ENCODE measurements around the gene NCSTN. TPM values are rescaled to one million over a fixed set of nuclear protein-coding genes. Genes with fewer than 3 reads are reported as not detected.

The NCSTN gene
- total RNA-seq, 1 donor, result 79.3 TPM

- TF ChIP-seq, protein P1, sequence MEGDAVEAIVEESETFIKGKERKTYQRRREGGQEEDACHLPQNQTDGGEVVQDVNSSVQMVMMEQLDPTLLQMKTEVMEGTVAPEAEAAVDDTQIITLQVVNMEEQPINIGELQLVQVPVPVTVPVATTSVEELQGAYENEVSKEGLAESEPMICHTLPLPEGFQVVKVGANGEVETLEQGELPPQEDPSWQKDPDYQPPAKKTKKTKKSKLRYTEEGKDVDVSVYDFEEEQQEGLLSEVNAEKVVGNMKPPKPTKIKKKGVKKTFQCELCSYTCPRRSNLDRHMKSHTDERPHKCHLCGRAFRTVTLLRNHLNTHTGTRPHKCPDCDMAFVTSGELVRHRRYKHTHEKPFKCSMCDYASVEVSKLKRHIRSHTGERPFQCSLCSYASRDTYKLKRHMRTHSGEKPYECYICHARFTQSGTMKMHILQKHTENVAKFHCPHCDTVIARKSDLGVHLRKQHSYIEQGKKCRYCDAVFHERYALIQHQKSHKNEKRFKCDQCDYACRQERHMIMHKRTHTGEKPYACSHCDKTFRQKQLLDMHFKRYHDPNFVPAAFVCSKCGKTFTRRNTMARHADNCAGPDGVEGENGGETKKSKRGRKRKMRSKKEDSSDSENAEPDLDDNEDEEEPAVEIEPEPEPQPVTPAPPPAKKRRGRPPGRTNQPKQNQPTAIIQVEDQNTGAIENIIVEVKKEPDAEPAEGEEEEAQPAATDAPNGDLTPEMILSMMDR (IDR thresholded peaks at IDR 0.05; ENCODE audit: insufficient read depth, low read length), result no peak
- no peak overlapping the region for H3K4me3 ChIP-seq (ENCODE audit: low read depth, low read length)
- DNase-seq (ENCODE audit: low read depth), result no peak
Observed at GRCh38 chr1:160330119-160330518, 13.1 kb upstream of the NCSTN start.

GRCh38 chr1:160332516-160332915 lies 10.7 kb upstream of the NCSTN start:
- TF ChIP-seq, protein P1 (IDR thresholded peaks at IDR 0.05; ENCODE audit: insufficient read depth, low read length), result no peak
- DNase-seq (ENCODE audit: low read depth), result no peak
- no peak overlapping the region for H3K4me3 ChIP-seq (ENCODE audit: low read depth, low read length)

DNA sequence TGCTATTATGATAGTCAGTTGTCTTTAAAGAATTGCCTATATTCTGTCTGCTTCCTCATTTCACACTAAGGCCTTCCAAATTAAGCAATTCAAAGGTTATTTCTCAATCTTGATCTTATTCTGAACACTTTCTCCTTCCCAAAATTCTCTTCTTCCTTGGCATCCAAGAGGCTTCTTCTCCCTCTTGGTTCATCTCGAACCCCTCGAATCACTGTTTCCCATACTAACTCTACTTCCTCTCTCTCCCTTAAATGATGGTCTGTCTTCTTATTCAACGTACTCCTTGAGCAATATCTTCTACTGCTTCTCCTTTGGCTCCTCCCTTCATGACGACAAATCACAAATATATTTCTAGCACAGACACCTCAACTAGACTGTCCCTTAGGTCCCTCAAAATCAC lies 4.6 kb upstream of the NCSTN start:
- TF ChIP-seq, protein P1 (IDR thresholded peaks at IDR 0.05; ENCODE audit: insufficient read depth, low read length), result no peak
- H3K4me3 ChIP-seq (ENCODE audit: low read depth, low read length), result no peak overlapping the region
- no peak for DNase-seq (ENCODE audit: low read depth)

- H3K4me3 ChIP-seq (ENCODE audit: low read depth, low read length), result no peak overlapping the region
- DNase-seq (ENCODE audit: low read depth), result no peak
- TF ChIP-seq, protein P1 (IDR thresholded peaks at IDR 0.05; ENCODE audit: insufficient read depth, low read length), result no peak
Observed at GRCh38 chr1:160340146-160340545, 3.0 kb upstream of the NCSTN start.

- DNase-seq (ENCODE audit: low read depth), result no peak
- TF ChIP-seq, protein P1 (IDR thresholded peaks at IDR 0.05; ENCODE audit: insufficient read depth, low read length), result no peak
Observed at GRCh38 chr1:160340866-160341265, 2.3 kb upstream of the NCSTN start.

GRCh38 chr1:160342526-160342925 lies 657 bp upstream of the NCSTN start:
- TF ChIP-seq, protein P1 (IDR thresholded peaks at IDR 0.05; ENCODE audit: insufficient read depth, low read length), result no peak
- peak; percentile 17 for DNase-seq (ENCODE audit: low read depth)
- H3K4me3 ChIP-seq (ENCODE audit: low read depth, low read length), result peak overlapping the region; percentile 94

More at GRCh38 chr1:160340866-160341265, 2.3 kb upstream of the NCSTN start:
- H3K4me3 ChIP-seq (ENCODE audit: low read depth, low read length), result peak overlapping the region; percentile 94

GRCh38 chr1:160344241-160344640 lies 1.1 kb downstream of the NCSTN start:
- DNase-seq (ENCODE audit: low read depth), result no peak
- TF ChIP-seq, protein P1 (IDR thresholded peaks at IDR 0.05; ENCODE audit: insufficient read depth, low read length), result no peak
- H3K4me3 ChIP-seq (ENCODE audit: low read depth, low read length), result peak overlapping the region; percentile 94

All from fibroblast of the aortic adventitia (primary cell).